AG10803 (cell line): ENCODE measurements around the gene GET3.

Source experiments
- DNase-seq: peaks from one replicate; pipeline ENCODE4 v3.0.0; 2010; ENCODE audit warnings: low read depth
- H3K4me3 ChIP-seq: 2 replicates; pipeline ENCODE4 v1.5.1; 2011; ENCODE audit warnings: mild to moderate bottlenecking, low read length, control low read depth
- CTCF ChIP-seq: conservative IDR thresholded peaks from 2 replicates; pipeline ENCODE4 v1.5.1; 2011; ENCODE audit warnings: mild to moderate bottlenecking, low read length, control low read depth, inconsistent platforms

GET3 gene

GRCh38 chr19:12774588-12775555, 37.6 kb downstream of the GET3 start, which contains the start of gene HOOK2:
TSS of gene HOOK2 (minus strand) at chr19:12775552. CDS start at chr19:12775449, 103 bp downstream.
- peak within 1 kb of the TSS; percentile 81 for H3K4me3 ChIP-seq
- no peak for TF ChIP-seq CTCF
- DNase-seq, result no peak

GRCh38 chr19:12777217-12778016, 40.1 kb downstream of the GET3 start:
- H3K4me3 ChIP-seq, result peak overlapping the region; percentile 80
- peak; percentile 78 for TF ChIP-seq CTCF
- peak; percentile 66 for DNase-seq

GRCh38 chr19:12778017-12778904, 41.0 kb downstream of the GET3 start:
- no peak for TF ChIP-seq CTCF
- peak overlapping the region; percentile 80 for H3K4me3 ChIP-seq
- DNase-seq, result peak; percentile 81

DNA sequence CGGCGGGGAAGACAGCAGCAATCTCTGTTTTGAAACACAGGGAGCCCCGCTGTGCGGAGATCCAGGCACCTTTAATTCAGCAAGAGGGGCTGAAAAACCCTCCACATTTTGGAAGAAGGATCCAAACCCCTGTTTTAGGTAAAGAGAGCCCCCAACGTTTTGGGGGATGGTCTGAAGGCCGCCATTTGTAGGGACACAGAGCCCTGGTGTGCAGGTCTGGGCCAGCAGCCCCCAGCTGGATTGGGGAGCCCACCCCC, 41.5 kb downstream of the GET3 start:
- no peak for TF ChIP-seq CTCF
- H3K4me3 ChIP-seq, result peak overlapping the region; percentile 80
- DNase-seq, result no peak

DNA sequence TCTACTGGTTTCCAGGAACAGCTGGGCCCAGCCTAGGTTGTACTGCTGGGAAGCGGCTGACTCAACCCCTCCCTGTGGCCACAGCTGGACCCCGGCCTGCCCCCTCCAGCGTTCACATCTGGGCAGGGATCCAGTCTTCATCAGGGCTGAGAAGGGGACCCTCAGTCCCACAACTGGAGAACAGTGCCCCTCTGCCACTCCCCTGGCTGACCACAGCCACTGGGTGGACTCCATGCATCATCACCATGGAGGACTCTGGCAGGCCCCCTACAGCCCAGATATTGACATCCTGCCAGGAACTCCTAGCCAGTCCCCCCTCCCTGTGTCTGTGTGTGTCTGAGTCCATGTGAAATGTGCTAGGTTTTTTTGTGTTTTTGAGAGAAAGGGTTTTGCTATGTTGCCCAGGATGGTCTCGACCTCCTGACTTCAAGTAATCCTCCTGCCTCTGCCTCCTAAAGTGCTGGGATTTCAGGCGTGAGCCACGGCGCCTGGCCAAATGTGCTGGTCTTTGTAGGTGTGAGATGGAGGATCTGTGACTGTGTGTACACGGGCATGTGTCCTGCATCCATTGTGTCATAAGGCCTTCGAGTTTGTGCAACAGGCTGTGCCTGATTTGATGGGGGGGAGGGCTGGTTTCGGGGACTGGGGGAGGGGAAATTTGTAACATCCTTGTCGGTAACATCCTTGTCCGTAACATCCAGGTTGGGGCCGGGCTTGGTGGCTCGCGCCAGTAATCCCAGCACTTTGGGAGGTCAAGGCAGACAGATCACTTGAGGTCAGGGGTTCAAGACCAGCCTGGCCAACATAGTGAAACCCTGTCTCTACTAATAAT, 42.1 kb downstream of the GET3 start:
- peak overlapping the region; percentile 80 for H3K4me3 ChIP-seq
- DNase-seq, result peak; percentile 76
- no peak for TF ChIP-seq CTCF

DNA sequence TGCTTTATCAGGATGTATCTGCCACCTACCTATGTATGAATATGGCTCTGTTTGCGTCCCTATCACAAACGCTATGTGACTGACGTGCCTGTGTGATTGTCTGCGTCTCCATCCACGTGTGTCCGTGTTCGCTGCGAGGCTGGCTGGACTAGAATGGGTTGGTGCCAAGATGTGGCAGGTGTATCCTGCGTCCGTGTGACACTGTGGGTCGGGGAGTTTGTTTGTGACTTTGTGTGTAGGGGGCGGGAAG, 44.8 kb downstream of the GET3 start:
- no peak for DNase-seq
- no peak for TF ChIP-seq CTCF
- peak overlapping the region; percentile 63 for H3K4me3 ChIP-seq
